Tongue (tissue), 2 donors: ENCODE results near the gene TTLL5. TPM values are rescaled to one million over a fixed set of nuclear protein-coding genes. Genes with fewer than 3 reads are reported as not detected.
"Not testable (repeated sequence)": the region's sequence is repeated elsewhere in the genome, so short reads cannot be mapped to it uniquely, and the experiment has no call there.

Source experiments
- DNase-seq: peaks from one replicate; pipeline ENCODE4 v3.0.0-alpha.2; 2015
- total RNA-seq: library from RNA; depleted of rRNA; stranded (reverse); fragments of >200 nt; gene quantifications from one replicate; pipeline ENCODE4 v1.2.3, GENCODE V29; 2014

TTLL5 gene
- total RNA-seq, 1 donor from 2014 or later = 33.7 TPM

DNA sequence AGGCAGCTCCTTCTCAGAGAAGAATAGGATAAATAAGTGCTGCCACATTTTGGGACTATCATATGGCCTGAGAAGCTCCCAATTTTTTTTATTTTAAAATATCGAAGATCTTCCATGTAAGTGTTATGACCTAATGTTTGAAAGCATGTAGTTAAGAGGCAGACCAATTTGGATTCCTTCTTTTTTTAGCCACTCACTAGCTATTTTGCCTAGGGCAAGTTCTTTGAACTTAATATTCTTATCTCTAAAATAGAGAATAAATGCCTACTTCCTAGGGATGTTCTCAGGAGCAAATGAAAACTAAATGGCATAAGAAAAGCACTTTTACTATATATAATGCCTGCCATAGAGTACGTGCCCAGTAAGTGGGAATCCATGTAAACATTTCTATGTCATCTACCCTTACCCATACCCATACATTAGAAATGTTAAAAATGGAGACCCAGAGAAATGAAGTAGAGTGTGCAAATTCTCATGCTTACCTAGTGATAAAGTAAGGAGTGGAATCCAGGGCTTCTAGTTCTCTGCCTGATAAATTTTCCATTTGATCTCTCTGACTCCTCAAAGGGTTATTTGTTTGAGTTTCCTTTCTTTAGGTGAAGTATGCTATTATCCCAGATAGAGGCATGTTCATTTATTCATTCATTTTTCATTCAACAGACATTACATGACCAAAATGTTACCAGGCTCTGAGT, 172.4 kb downstream of the TTLL5 start:
- no peak for DNase-seq

DNA sequence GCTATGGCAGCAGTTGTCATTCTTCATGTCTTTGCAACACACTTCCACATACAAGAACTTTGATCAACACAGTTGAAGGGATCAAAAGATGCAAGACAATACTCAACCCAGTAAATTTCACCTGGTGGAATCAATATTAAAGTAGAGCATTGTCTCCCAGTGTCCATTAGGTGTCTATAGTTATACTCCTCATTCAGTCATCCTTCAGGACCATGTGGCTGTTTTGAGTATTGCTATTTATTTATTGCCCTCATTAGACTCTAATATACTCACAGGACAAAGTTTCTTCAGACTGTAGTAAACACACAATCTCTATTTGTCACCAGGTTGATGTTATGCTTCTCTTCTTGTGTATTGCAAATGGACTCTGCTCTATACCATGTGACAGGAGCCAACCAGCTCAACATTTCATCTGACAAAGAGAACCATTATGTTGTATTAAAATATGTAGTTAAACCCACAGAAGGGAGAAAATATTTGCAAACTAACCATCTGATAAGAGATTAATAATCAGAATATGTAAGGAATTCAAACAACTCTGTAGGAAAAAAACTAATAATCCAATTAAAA, 174.2 kb downstream of the TTLL5 start:
- DNase-seq = no peak

DNA sequence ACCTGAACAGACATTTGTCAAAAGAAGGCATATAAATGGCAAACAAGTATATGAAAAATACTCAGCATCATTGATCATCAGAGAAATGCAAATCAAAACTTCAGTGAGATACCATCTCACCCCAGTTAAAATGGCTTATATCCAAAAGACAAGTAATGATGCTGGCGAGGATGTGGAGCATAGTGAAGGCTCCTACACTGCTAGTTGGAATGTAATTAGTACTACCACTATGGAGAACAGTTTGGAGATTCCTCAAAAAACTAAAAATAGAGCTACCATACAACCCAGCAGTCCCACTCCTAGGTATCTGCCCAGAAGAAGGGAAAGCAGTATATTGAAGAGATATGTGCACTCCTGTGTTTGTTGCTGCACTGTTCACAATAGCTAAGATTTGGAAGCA, 174.7 kb downstream of the TTLL5 start:
- no peak for DNase-seq

DNA sequence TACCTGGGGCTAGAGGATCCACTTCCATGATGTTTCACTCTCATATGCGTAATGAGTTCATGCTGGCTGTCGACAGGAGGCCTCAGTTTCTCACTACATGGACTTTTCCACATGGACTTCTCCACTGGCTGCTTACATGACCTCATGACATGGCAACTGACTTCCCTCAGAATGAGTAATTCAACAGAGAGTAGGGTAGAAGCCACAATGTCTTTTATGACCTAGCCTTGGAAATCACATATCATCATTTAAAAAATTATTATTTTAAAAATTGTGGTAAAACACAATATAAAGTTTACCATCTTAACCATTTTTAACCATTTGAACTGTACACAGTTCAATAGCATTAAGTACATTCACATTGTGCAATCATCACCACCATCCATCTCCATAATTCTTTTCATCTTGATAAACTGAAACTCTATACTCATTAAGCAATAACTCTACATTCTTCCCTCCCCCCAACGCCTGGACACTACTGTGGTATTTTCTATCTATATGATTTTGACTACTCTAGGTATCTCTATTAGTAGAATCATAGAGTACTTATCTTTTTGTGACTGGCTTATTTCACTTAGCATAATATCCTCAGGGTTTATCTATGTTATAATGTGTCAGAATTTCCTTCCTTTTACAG, 176.2 kb downstream of the TTLL5 start:
- no peak for DNase-seq

DNA sequence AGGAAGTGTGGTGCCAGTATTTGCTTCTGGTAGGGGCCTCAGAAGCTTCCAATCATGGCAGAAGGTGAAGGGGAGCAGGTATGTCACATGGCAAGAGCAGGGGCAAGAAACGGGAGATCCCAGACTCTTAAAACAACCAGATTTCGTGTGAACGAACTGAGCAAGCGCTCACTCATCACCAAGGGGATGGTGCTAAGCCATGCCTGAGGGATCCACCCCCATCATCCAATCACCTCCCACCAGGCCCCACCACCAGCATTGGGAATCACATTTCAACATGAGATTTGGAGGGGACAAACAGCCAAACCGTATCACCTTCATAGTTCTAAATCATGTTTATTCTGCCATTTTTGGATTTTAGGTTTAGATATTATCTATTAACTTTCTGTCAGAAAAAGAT, 179.9 kb downstream of the TTLL5 start:
- no peak for DNase-seq

- DNase-seq = no peak
Measured at GRCh38 chr14:75842551-75842950, 181.5 kb downstream of the TTLL5 start.

DNA sequence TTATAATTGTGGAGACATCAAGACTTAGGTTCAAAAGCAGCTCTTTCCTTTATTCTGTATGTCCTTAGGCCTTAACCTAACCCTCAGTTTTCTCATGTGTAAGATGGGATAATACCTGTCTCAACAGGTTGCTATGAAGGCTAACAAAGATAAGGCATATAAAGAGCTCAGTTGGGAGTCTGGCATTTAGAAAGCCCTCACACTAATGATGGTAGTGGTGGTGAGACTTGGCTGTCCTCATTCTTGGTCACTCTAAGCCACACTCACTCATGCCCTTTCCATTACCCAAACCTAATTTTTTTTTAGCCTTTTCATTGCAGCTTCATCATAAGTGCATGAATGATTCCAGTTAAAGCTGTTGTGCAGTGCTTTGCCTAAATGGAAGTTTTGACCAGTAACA, 183.4 kb downstream of the TTLL5 start:
- DNase-seq = no peak

DNA sequence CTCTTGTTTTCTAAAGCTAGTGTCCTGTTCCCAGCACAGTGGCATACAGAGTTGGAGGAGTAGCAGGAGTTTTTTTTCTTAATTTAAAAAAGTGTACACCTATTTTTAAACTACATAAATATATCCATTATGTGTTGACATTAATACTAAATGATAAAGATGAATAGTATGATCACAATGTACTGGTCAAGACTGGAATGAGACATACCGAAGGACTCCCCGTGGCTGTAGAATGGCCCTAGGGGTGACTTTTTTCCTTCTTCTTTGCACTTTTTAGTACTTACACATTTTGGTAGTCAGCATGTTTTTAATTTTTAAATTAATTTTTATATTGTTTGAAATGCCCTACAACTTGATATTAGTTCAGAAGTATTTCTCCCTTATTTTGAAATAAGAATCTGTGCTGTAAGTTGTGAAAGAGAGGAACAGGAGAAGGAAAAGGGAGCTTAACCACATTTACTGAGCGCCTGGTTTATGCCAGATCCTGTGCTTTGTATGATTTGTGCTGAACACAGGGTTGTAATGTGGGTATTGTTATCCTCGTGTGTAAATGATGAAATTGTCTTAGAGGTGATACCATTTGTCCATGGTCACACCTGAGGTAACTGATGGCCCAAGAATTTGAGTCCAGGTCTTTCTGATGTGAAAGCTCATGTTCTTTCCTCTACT, 184.2 kb downstream of the TTLL5 start:
- DNase-seq = no peak

GRCh38 chr14:75846694-75847093, 185.6 kb downstream of the TTLL5 start:
- not testable (repeated sequence) for DNase-seq

- DNase-seq = no peak
Measured at GRCh38 chr14:75847584-75847983, 186.5 kb downstream of the TTLL5 start.

- DNase-seq = no peak
Measured at GRCh38 chr14:75848167-75848913, 187.3 kb downstream of the TTLL5 start.

DNA sequence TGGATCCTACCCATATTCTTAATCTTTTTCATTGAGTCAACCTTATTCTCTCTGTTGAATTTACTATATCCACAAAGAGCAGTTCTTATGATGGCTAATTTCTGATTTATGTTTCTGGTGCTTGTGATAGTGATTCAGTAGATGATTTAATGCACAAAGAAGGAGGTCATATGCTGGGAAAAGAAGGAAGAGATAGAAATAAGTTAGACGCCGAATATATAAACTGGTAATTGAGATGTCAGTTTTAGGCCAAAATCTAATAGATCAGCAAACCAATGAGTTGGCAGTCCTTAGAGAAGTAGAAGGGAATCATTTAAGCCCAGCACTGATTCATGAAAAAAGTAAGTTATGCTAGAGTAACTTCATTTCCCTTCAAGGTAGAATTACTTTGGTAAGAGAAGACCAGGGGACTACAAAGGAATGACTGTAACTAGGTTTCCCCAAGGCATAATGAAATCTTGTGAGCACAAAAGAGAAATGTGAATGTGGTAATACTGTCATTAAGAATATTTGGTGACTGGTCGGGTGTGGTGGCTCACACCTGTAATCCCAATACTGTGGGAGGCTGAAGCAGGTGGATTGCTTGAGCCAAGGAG, 188.4 kb downstream of the TTLL5 start:
- no peak for DNase-seq

DNA sequence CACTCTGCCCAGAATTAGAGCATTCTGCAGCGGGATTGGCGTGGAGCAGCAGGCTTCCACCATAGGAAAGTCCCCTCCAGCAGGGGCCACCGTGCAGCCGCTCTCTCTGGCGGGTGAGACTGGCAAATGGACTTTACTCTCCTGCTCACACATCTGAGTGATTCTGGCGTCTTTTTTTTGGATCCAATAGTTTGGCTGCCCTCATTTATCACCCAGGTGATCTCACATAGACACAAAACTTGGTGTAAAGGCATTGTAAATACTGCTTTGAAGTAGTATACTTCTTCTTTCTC, 190.5 kb downstream of the TTLL5 start:
- no peak for DNase-seq

- no peak for DNase-seq
Measured at GRCh38 chr14:75854111-75854799, 193.2 kb downstream of the TTLL5 start.

DNA sequence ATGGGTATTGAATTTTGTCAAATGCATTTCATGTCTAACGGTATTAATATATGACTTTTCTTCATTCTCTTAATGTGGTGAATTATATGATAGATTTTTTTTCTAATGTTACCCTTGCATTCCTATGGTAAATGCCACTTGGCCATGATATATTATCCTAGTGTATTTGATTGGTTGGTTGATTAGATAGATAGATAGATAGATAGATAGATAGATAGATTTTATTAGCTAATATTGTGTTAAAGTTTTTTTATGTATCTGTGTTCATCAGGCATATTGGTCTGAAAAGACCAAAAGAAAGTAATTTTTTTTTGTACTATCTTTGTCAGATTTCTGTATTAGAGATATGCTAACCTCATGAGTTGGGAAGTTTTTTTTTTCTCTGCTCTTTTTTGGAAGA, 196.2 kb downstream of the TTLL5 start:
- no peak for DNase-seq

GRCh38 chr14:75858362-75858761, 197.3 kb downstream of the TTLL5 start:
- DNase-seq = no peak

GRCh38 chr14:75859746-75860145, 198.7 kb downstream of the TTLL5 start:
- no peak for DNase-seq

- no peak for DNase-seq
Measured at GRCh38 chr14:75860561-75861160, 199.6 kb downstream of the TTLL5 start.

- DNase-seq = no peak
Measured at GRCh38 chr14:75861161-75861621, 200.1 kb downstream of the TTLL5 start.

DNA sequence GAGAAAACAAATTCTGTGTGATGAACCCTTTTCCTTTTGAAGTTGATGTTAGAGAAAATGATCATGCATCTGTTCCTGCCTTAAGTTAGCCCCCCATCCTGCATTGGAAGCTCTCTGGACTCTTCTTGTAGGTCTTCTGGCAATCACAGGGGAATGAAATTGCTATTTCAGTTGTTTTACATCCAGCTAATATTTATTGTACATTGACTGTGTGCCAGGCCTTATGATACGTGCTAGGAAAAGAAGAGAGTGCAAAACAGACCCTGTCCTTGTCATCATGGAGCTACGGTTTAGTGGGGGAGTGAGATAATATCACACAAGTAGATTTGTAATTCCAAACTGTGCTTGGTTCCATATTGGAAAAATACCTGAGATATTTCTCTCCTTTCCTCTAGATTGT, 202.2 kb downstream of the TTLL5 start:
- no peak for DNase-seq

DNA sequence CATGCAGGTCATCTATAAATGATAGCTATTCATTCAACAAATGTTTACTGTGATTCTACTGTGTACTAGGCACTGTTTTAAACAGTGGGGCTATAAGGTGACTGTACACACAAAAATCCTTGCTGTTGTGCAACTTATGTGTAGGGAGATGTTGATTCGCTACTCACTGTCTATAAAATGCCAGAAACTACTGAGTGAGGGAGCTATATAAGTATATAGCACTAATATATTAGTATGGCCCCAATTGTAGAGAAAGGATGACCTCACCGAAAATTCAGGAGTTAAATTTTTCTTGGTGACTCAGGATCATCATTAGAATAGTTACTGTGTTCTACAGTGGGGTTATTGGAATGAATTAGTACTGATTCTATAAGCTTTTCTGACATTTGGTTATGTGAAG, 203.3 kb downstream of the TTLL5 start:
- no peak for DNase-seq
